HG02970 (cell line): Measurements from ENCODE around the gene GDA.
A peak's percentile ranks its signal among the peaks of the same experiment; 100 is the strongest.
"Not testable (repeated sequence)": the region's sequence is repeated elsewhere in the genome, so short reads cannot be mapped to it uniquely, and the experiment has no call there.

Experiments used
- ATAC-seq: cut with Tn5 transposase; IDR thresholded peaks from one replicate; pipeline ENCODE4 v1.9.1; 2021; ENCODE audit warnings: mild to moderate bottlenecking, moderate library complexity, moderate number of reproducible peaks; ENCODE audit not compliant: unreplicated experiment, low FRiP score

The GDA gene

DNA sequence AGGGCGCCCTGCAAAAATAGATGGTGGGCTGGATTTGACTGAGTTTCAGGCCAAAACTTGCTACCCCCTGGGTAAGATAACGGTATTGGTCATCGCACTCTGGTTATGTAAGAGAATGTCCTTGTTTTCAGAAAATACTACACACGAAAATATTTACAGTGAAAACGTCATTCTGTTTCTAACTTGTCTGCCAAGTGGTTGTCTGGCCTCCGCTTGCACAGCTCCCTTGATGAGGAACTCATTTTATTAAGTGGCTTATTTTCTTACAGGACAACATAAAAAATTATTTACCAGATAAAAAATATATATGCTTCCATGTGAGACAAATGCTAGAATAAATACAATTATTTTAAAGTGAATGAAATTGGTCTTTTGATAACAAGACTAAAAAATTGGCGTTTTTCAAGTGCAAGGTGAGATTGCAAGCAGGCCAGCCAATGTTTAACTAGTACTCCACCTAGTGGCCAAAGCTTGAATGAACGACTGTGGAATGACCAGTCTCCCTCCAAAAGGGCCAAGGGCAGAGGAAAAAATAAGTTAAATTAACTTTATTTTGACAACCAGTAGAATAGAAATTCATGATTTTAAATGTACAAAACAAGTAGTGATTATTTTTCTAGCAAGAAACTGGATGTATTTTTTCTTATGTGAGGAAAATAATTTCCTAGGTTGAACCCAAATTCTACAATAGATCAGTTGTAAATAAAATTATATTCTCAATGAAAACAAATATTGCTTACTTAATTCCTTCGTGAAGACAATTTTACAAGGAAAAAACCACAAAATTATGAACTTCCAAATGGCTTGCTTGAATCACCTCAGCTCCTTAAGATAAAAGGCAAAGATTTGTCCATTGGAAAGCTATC is 122.6 kb downstream of the GDA start:
- no peak for ATAC-seq

- no peak for ATAC-seq
These were observed 125.2 kb downstream of the GDA start for GRCh38 chr9:72274441-72274840.

DNA sequence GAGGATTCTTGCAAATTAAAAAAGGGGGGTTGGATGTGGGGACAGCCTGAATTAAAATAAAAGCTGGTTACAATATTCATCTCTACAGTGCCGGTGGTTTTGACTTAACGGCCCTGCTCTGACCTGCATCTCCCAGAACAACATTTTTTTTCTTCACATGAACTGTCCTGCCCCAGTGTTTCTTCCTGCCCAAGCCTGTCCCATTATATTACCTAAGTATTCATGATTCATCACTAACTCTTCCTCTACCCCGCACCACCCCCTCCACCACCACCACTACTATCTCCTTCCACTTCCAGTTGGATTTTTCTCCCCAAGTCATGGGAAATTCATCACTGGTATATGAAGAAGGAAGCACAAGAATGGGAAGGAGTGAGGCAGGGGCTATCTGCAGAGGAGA is 125.7 kb downstream of the GDA start:
- ATAC-seq: no peak

DNA sequence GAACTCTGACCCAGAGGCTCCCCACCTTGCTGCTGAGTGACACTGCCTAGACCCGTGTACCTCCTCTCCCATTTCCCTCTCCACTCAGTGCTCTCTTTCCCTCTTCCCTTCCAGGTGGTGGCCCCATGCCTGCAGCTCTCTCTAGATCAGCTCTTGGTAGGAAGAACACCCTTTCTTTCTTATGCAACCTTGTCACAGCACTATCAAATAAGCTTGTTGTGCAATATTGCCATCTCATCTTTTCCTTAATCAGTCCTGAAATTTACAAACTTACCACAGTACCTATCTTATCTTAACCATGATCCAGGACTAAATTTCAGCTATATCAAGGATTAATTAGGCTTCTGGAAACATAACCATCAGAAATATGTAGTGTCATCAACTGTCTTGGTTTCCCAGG is 127.2 kb downstream of the GDA start:
- ATAC-seq: no peak

GRCh38 chr9:72278959-72279358 is 129.7 kb downstream of the GDA start:
- ATAC-seq: peak; percentile 68

- ATAC-seq: no peak
These were observed 131.8 kb downstream of the GDA start for GRCh38 chr9:72280913-72281500.

- ATAC-seq: no peak
These were observed 140.2 kb downstream of the GDA start for GRCh38 chr9:72289401-72289800.

DNA sequence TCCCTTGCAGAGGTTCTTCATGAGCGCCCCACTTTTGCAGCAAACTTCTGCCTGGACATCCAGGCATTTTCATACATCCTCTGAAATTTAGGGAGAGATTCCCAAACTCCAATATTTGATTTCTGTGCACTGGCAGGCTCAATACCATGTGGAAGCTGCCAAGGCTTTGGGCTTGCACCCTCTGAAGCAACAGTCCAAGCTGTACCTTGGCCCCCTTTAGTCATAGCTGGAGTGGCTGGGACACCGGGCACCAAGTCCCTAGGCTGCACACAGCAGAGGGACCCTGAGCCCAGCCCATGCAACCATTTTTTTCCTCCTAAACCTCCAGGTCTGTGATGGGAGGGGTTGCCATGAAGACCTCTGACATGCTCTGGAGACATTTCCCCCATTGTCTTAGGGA is 141.1 kb downstream of the GDA start:
- ATAC-seq: no peak

- ATAC-seq: not testable (repeated sequence)
These were observed 142.3 kb downstream of the GDA start for GRCh38 chr9:72291576-72291975.

- no peak for ATAC-seq
These were observed 143.0 kb downstream of the GDA start for GRCh38 chr9:72292256-72292682.

- no peak for ATAC-seq
These were observed 143.8 kb downstream of the GDA start for GRCh38 chr9:72292874-72293607.

DNA sequence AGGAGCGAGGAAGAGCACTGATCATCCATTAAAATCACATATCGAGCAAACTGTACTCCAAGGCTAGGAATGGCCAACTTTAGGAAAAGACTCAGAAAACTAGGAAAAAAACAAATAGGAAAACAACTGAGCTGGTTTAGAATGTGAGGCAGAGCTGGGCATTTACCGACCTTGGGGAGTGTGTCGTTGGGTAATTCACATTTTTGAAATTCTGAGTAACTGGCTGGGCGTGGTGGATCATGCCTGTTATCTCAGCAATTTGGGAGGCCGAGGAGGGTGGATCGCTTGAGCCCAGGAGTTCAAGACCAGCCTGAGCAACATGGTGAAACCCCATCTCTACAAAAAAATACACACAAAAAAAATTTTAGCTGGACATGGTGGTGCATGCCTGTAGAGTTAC is 145.7 kb downstream of the GDA start:
- no peak for ATAC-seq

- ATAC-seq: no peak
These were observed 148.3 kb downstream of the GDA start for GRCh38 chr9:72297516-72297915.

GRCh38 chr9:72299017-72299603 is 149.9 kb downstream of the GDA start:
- no peak for ATAC-seq

GRCh38 chr9:72300873-72301272 is 151.6 kb downstream of the GDA start:
- no peak for ATAC-seq
